Measurements from ENCODE around the gene MTHFD1. TPM values are rescaled to one million over a fixed set of nuclear protein-coding genes. Genes with fewer than 3 reads are reported as not detected.

The MTHFD1 gene
- polyA plus RNA-seq, 3 donors: 11.8 to 21.3 (median 14.3) TPM

- no peaks in the 10 kb centered on the region for H3K9me3 ChIP-seq (replicated peaks in 1 of 2; ENCODE audit: control insufficient read depth in 1 of 2, insufficient read depth in 1 of 2, low read length in 2 of 2)
- no peak overlapping the region for H3K27ac Mint-ChIP-seq
- H3K4me1 ChIP-seq (ENCODE audit: control insufficient read depth in 1 of 2, insufficient read depth in 2 of 2, low read length in 2 of 2): no peaks in the 10 kb centered on the region
- peaks cover 7 to 60% of the 10 kb centered on the region in 2 donors for H3K36me3 ChIP-seq (replicated peaks in 1 of 2; ENCODE audit: control insufficient read depth in 1 of 2, insufficient read depth in 2 of 2, low read length in 2 of 2)
- DNase-seq: no peak
- H3K27me3 ChIP-seq (ENCODE audit: control insufficient read depth in 2 of 2, insufficient read depth in 2 of 2, low read length in 2 of 2): no peaks in the 10 kb centered on the region
- no peaks in the 10 kb centered on the region for H3K9me3 Mint-ChIP-seq
- WGBS (ENCODE audit: insufficient coverage): 100% methylated on average over 2 of the region's 7 CpGs
- no peaks in the 10 kb centered on the region for H3K4me1 Mint-ChIP-seq
- H3K4me3 ChIP-seq (replicated peaks in 1 of 3; ENCODE audit: low read depth in 2 of 3, low read length in 3 of 3): no peak overlapping the region
- no peak overlapping the region for H3K4me2 ChIP-seq (replicated peaks; ENCODE audit: extremely low read depth, low read length, poor library complexity, severe bottlenecking)
- H4K20me1 ChIP-seq (ENCODE audit: insufficient read depth, low read length): no peaks in the 10 kb centered on the region
- H3K27me3 Mint-ChIP-seq (ENCODE audit: low read depth in 3 of 3): peaks cover 0 to 5% (median 1%) of the 10 kb centered on the region in 3 donors
- H3K36me3 Mint-ChIP-seq: peaks cover 36 to 55% of the 10 kb centered on the region in 2 donors
- intact Hi-C loops (cut with micrococcal nuclease): no loop called here
- H3K27ac ChIP-seq (ENCODE audit: low read depth in 1 of 2, low read length in 2 of 2): peak overlapping the region in 1 of 2 donors; percentile 6
- no peak overlapping the region for H2AFZ ChIP-seq (ENCODE audit: insufficient read depth, low read depth, low read length, poor library complexity, severe bottlenecking)
- H3K79me2 ChIP-seq (ENCODE audit: insufficient read depth, low read length): no peaks in the 10 kb centered on the region
- no peak overlapping the region for H3K4me3 Mint-ChIP-seq
- no peak for TF ChIP-seq CTCF (IDR thresholded peaks at IDR 0.05)
- H3K9ac ChIP-seq (ENCODE audit: insufficient read depth, low read length, poor library complexity, severe bottlenecking): no peak overlapping the region
Measured at GRCh38 chr14:64409126-64409920, 21.2 kb downstream of the MTHFD1 start.

- H3K79me2 ChIP-seq (ENCODE audit: insufficient read depth, low read length): no peaks in the 10 kb centered on the region
- H3K4me1 ChIP-seq (ENCODE audit: control insufficient read depth in 1 of 2, insufficient read depth in 2 of 2, low read length in 2 of 2): no peaks in the 10 kb centered on the region
- H3K27me3 Mint-ChIP-seq (ENCODE audit: low read depth in 3 of 3): peaks cover 0 to 5% (median 1%) of the 10 kb centered on the region in 3 donors
- intact Hi-C loops (cut with micrococcal nuclease): no loop called here
- peaks cover 12 to 56% of the 10 kb centered on the region in 2 donors for H3K36me3 ChIP-seq (replicated peaks in 1 of 2; ENCODE audit: control insufficient read depth in 1 of 2, insufficient read depth in 2 of 2, low read length in 2 of 2)
- H3K4me2 ChIP-seq (replicated peaks; ENCODE audit: extremely low read depth, low read length, poor library complexity, severe bottlenecking): no peak overlapping the region
- no peaks in the 10 kb centered on the region for H4K20me1 ChIP-seq (ENCODE audit: insufficient read depth, low read length)
- no peaks in the 10 kb centered on the region for H3K4me1 Mint-ChIP-seq
- H3K36me3 Mint-ChIP-seq: peaks cover 36 to 50% of the 10 kb centered on the region in 2 donors
- no peak for TF ChIP-seq CTCF (IDR thresholded peaks at IDR 0.05)
- no peak overlapping the region for H3K4me3 ChIP-seq (replicated peaks in 1 of 3; ENCODE audit: low read depth in 2 of 3, low read length in 3 of 3)
- no peaks in the 10 kb centered on the region for H3K9me3 Mint-ChIP-seq
- H3K27me3 ChIP-seq (ENCODE audit: control insufficient read depth in 2 of 2, insufficient read depth in 2 of 2, low read length in 2 of 2): no peaks in the 10 kb centered on the region
- no peak overlapping the region for H3K27ac ChIP-seq (ENCODE audit: low read depth in 1 of 2, low read length in 2 of 2)
- H3K9me3 ChIP-seq (replicated peaks in 1 of 2; ENCODE audit: control insufficient read depth in 1 of 2, insufficient read depth in 1 of 2, low read length in 2 of 2): no peaks in the 10 kb centered on the region
- no CpG with 5 or more reads among the region's 5 CpGs for WGBS (ENCODE audit: insufficient coverage)
- no peak overlapping the region for H3K9ac ChIP-seq (ENCODE audit: insufficient read depth, low read length, poor library complexity, severe bottlenecking)
- peak in 1 of 3 donors; percentile 6 for DNase-seq
- H3K27ac Mint-ChIP-seq: peak overlapping the region in 2 of 7 donors; percentile 10 to 76
- H3K4me3 Mint-ChIP-seq: no peak overlapping the region
- no peak overlapping the region for H2AFZ ChIP-seq (ENCODE audit: insufficient read depth, low read depth, low read length, poor library complexity, severe bottlenecking)
Measured at GRCh38 chr14:64410084-64410774, 22.1 kb downstream of the MTHFD1 start.

Data from CD14-positive monocyte (primary cell).